SK-N-SH (cell line): Measurements from ENCODE around the gene CSRP3. TPM values are rescaled to one million over a fixed set of nuclear protein-coding genes. Genes with fewer than 3 reads are reported as not detected.

Experiments
- CTCF ChIA-PET: fragments of 300-600, 350-600 bp; formaldehyde crosslinking; extraction: SDS; loops from one replicate; lab custom pipeline; 2021; lab: Yijun Ruan, JAX
- POLR2A ChIA-PET: fragments of 350-600 bp; sonication (Branson Sonifier 250); formaldehyde crosslinking; extraction: SDS; loops from one replicate; lab custom pipeline; 2020; ENCODE audit warnings: antibody characterized with exemption, inconsistent platforms; lab: Yijun Ruan, JAX
- DNase-seq: peaks from one replicate; pipeline ENCODE4 v3.0.0; 2012
- H2AFZ ChIP-seq: fragments of 200-600 bp; sonication (generic); 2 replicates; pipeline ENCODE4 v1.8.1; 2016; ENCODE audit warnings: antibody characterized with exemption, mild to moderate bottlenecking, low read depth
- H3F3A ChIP-seq: fragments of 200-600 bp; sonication (generic); replicated peaks from 2 replicates; pipeline ENCODE3; 2016; ENCODE audit warnings: antibody characterized with exemption, mild to moderate bottlenecking; ENCODE audit not compliant: insufficient read depth
- H3K27ac ChIP-seq, 2 experiments: fragments of 200-500 bp in 1 of 2; fragments of 200-600 bp in 1 of 2; sonication (Bioruptor generic) in 1 of 2; sonication (generic), shearing (Covaris generic) in 1 of 2; 2 replicates each; pipeline versions ENCODE4 v1.5.1 to v1.6.1; 2014 to 2016; ENCODE audit warnings: low read depth in 2 of 2, inconsistent platforms in 1 of 2, low read length in 1 of 2, mild to moderate bottlenecking in 1 of 2, mixed read lengths in 1 of 2
- H3K27me3 ChIP-seq: fragments of 200-600 bp; sonication (generic), shearing (Covaris generic); 2 replicates; pipeline ENCODE4 v1.6.1; 2016; ENCODE audit warnings: mixed run types; ENCODE audit not compliant: insufficient read depth
- H3K36me3 ChIP-seq, 2 experiments: fragments of 200-500 bp in 1 of 2; fragments of 200-600 bp in 1 of 2; sonication (Bioruptor generic) in 1 of 2; sonication (generic) in 1 of 2; replicated peaks in 1 of 2; 2 replicates each; pipeline versions ENCODE3 to v1.5.1; 2014 to 2016; ENCODE audit warnings: low read length in 1 of 2, mild to moderate bottlenecking in 1 of 2; ENCODE audit not compliant: insufficient read depth in 2 of 2, control insufficient read depth in 1 of 2
- H3K4me1 ChIP-seq, 2 experiments: fragments of 200-500 bp in 1 of 2; fragments of 200-600 bp in 1 of 2; sonication (Bioruptor generic) in 1 of 2; sonication (generic), shearing (Covaris generic) in 1 of 2; 2 replicates each; pipeline versions ENCODE4 v1.5.1 to v1.6.1; 2014 to 2016; ENCODE audit warnings: low read depth in 1 of 2, low read length in 1 of 2, mixed run types in 1 of 2; ENCODE audit not compliant: insufficient read depth in 2 of 2, control insufficient read depth in 1 of 2
- H3K4me2 ChIP-seq: fragments of 200-600 bp; sonication (generic), shearing (Covaris generic); 2 replicates; pipeline ENCODE4 v1.6.1; 2017; ENCODE audit warnings: mixed run types
- H3K4me3 ChIP-seq, 2 experiments: fragments of 200-500 bp in 1 of 2; fragments of 200-600 bp in 1 of 2; sonication (Bioruptor generic) in 1 of 2; sonication (generic), shearing (Covaris generic) in 1 of 2; 2 replicates each; pipeline versions ENCODE4 v1.5.1 to v1.8.1; 2014 to 2016; ENCODE audit warnings: low read depth in 2 of 2, inconsistent platforms in 1 of 2, low read length in 1 of 2, mild to moderate bottlenecking in 1 of 2, mixed read lengths in 1 of 2, moderate library complexity in 1 of 2
- H3K79me2 ChIP-seq: fragments of 200-600 bp; sonication (generic); 2 replicates; pipeline ENCODE4 v1.8.1; 2017; ENCODE audit warnings: mild to moderate bottlenecking; ENCODE audit not compliant: insufficient read depth
- H3K9ac ChIP-seq: fragments of 200-600 bp; sonication (generic); 2 replicates; pipeline ENCODE4 v1.6.1; 2017; ENCODE audit warnings: mixed run types
- H3K9me2 ChIP-seq: fragments of 200-600 bp; sonication (generic); 2 replicates; pipeline ENCODE4 v1.6.1; 2017; ENCODE audit warnings: mixed run types
- H3K9me3 ChIP-seq: fragments of 200-600 bp; sonication (generic); 2 replicates; pipeline ENCODE4 v1.6.1; 2017; ENCODE audit warnings: mixed run types, mild to moderate bottlenecking, moderate library complexity
- H4K20me1 ChIP-seq: fragments of 200-600 bp; sonication (generic); 2 replicates; pipeline ENCODE4 v1.6.1; 2017; ENCODE audit warnings: mild to moderate bottlenecking, mixed run types; ENCODE audit not compliant: insufficient read depth
- EP300 ChIP-seq, 2 experiments: IDR thresholded peaks; 2 replicates each; pipeline versions ENCODE4 v1.4.0 to v1.6.1; 2012; ENCODE audit warnings: borderline replicate concordance in 1 of 2, low read depth in 1 of 2, low read length in 1 of 2
- EZH2phosphoT487 ChIP-seq: fragments of 200-600 bp; sonication (generic); IDR thresholded peaks from 2 replicates; pipeline ENCODE4 v1.6.1; 2017; ENCODE audit warnings: low read depth, mixed run types, mild to moderate bottlenecking, antibody characterized with exemption, moderate library complexity, borderline replicate concordance
- FOSL2 ChIP-seq: IDR thresholded peaks from 2 replicates; pipeline ENCODE4 v1.4.0; 2012; ENCODE audit warnings: low read depth, mild to moderate bottlenecking, moderate library complexity, borderline replicate concordance
- FOXM1 ChIP-seq: IDR thresholded peaks from 2 replicates; pipeline ENCODE4 v1.4.0; 2012; ENCODE audit warnings: low read depth, mild to moderate bottlenecking
- GATA2 ChIP-seq: sonication (generic); formaldehyde crosslinking; IDR thresholded peaks from 2 replicates; pipeline ENCODE4 v1.5.0; 2020; ENCODE audit warnings: mild to moderate bottlenecking, missing genetic modification reagents
- JUND ChIP-seq: IDR thresholded peaks from 2 replicates; pipeline ENCODE4 v1.4.0; 2012
- NFIC ChIP-seq: IDR thresholded peaks from 2 replicates; pipeline ENCODE4 v1.4.0; 2012; ENCODE audit warnings: borderline replicate concordance
- NRF1 ChIP-seq: IDR thresholded peaks from 2 replicates; pipeline ENCODE4 v1.6.1; 2012; ENCODE audit warnings: low read depth, mild to moderate bottlenecking, low read length
- POLR2AphosphoS5 ChIP-seq: IDR thresholded peaks from 2 replicates; pipeline ENCODE4 v1.6.1; 2012; ENCODE audit warnings: low read depth, low read length
- RFX5 ChIP-seq: IDR thresholded peaks from 2 replicates; pipeline ENCODE4 v1.6.1; 2012; ENCODE audit warnings: mild to moderate bottlenecking, improper control_type of control experiment, low read length
- TAF1 ChIP-seq: IDR thresholded peaks from 2 replicates; pipeline ENCODE4 v1.6.1; 2012; ENCODE audit warnings: low read depth, mild to moderate bottlenecking, low read length, moderate library complexity, borderline replicate concordance
- TCF12 ChIP-seq: IDR thresholded peaks from 2 replicates; pipeline ENCODE4 v1.4.0; 2012
- TEAD4 ChIP-seq: IDR thresholded peaks from 2 replicates; pipeline ENCODE4 v1.4.0; 2012; ENCODE audit warnings: mild to moderate bottlenecking, borderline replicate concordance; ENCODE audit not compliant: insufficient read depth
- YY1 ChIP-seq: IDR thresholded peaks from 2 replicates; pipeline ENCODE4 v1.4.0; 2012; ENCODE audit warnings: low read depth, mild to moderate bottlenecking
- WGBS: methylation state at CpG from one replicate; pipeline ENCODE4 v1.1.6; 2017; ENCODE audit warnings: low lambda C conversion rate; 5-methylcytosine and 5-hydroxymethylcytosine counted together
- polyA plus RNA-seq, 3 experiments: library from polyadenylated mRNA; depleted of rRNA; stranded (reverse); fragments of >200 nt; gene quantifications; 2 replicates each; pipeline ENCODE4 v1.2.3, GENCODE V29; 2012
- TF ChIP-seq, protein P1 (sequence below): IDR thresholded peaks from 2 replicates; pipeline ENCODE4; 2012
- TF ChIP-seq, protein P2 (sequence below): fragments of 150-350 bp; IDR thresholded peaks from 2 replicates; pipeline ENCODE4 v1.6.1; 2016; ENCODE audit warnings: mild to moderate bottlenecking, low read depth, low read length
- TF ChIP-seq, protein P3 (sequence below): fragments of 150-350 bp; IDR thresholded peaks from 2 replicates; pipeline ENCODE4 v1.6.1; 2017; ENCODE audit warnings: antibody characterized with exemption, low read length, low read depth, borderline replicate concordance
- TF ChIP-seq, protein P4 (sequence below): IDR thresholded peaks from 2 replicates; pipeline ENCODE4 v1.4.0; 2012; ENCODE audit warnings: low read depth

CSRP3 gene
- polyA plus RNA-seq, 1 of the 3 experiments (the other 2 are of a cell fraction) = not detected

DNA sequence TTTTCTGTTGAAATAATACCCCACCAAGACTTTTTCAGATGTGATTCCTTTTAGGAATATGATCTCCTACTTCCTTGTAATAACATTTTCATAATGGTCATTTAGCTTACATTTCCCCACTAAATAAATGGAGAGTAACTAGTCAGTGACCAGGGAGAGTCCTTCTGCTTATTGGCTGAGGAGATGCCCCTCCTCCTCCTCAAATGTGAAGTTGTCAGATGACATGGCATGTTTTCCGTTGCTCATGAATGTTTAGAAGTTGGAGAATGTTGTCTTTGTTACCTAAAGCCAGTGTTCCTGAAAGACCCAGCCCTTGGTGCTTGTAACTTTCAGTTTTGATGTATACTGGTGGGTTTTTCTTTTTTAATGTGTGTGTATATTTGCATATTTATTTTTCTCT lies 38.2 kb downstream of the CSRP3 start:
- WGBS = 92% methylated on average over 1 of the region's 1 CpG
- peaks cover 25 to 58% of the 10 kb centered on the region in 2 experiments for H3K36me3 ChIP-seq
- no peak overlapping the region for H2AFZ ChIP-seq
- no peaks in the 10 kb centered on the region for H4K20me1 ChIP-seq
- H3K9ac ChIP-seq = no peak overlapping the region
- H3K4me3 ChIP-seq = no peak overlapping the region
- no peak overlapping the region for H3K4me2 ChIP-seq
- H3K27ac ChIP-seq = peak overlapping the region in 1 of 2 experiments; percentile 75; a peak in 1 of 4 replicates
- no peaks in the 10 kb centered on the region for H3K79me2 ChIP-seq
- H3F3A ChIP-seq = no peaks in the 10 kb centered on the region
- H3K9me2 ChIP-seq = no peaks in the 10 kb centered on the region
- H3K9me3 ChIP-seq = no peaks in the 10 kb centered on the region
- H3K4me1 ChIP-seq = peaks cover 0 to 14% of the 10 kb centered on the region in 2 experiments; a peak in 2 of 4 replicates
- TF ChIP-seq POLR2AphosphoS5 = no peak
- no peak for TF ChIP-seq TAF1
- TF ChIP-seq, protein P1, sequence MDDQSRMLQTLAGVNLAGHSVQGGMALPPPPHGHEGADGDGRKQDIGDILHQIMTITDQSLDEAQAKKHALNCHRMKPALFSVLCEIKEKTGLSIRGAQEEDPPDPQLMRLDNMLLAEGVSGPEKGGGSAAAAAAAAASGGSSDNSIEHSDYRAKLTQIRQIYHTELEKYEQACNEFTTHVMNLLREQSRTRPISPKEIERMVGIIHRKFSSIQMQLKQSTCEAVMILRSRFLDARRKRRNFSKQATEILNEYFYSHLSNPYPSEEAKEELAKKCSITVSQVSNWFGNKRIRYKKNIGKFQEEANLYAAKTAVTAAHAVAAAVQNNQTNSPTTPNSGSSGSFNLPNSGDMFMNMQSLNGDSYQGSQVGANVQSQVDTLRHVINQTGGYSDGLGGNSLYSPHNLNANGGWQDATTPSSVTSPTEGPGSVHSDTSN = no peak
- TF ChIP-seq, protein P2, sequence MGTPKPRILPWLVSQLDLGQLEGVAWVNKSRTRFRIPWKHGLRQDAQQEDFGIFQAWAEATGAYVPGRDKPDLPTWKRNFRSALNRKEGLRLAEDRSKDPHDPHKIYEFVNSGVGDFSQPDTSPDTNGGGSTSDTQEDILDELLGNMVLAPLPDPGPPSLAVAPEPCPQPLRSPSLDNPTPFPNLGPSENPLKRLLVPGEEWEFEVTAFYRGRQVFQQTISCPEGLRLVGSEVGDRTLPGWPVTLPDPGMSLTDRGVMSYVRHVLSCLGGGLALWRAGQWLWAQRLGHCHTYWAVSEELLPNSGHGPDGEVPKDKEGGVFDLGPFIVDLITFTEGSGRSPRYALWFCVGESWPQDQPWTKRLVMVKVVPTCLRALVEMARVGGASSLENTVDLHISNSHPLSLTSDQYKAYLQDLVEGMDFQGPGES = no peak
- TF ChIP-seq, protein P3, sequence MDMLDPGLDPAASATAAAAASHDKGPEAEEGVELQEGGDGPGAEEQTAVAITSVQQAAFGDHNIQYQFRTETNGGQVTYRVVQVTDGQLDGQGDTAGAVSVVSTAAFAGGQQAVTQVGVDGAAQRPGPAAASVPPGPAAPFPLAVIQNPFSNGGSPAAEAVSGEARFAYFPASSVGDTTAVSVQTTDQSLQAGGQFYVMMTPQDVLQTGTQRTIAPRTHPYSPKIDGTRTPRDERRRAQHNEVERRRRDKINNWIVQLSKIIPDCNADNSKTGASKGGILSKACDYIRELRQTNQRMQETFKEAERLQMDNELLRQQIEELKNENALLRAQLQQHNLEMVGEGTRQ = no peak
- no peak for TF ChIP-seq TEAD4
- TF ChIP-seq NFIC = no peak
- no peak for TF ChIP-seq JUND
- TF ChIP-seq, protein P4, sequence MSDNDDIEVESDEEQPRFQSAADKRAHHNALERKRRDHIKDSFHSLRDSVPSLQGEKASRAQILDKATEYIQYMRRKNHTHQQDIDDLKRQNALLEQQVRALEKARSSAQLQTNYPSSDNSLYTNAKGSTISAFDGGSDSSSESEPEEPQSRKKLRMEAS = no peak
- TF ChIP-seq YY1 = no peak
- no peak for TF ChIP-seq FOXM1
- TF ChIP-seq TCF12 = no peak
- no peak for TF ChIP-seq RFX5
- TF ChIP-seq NRF1 = no peak
- TF ChIP-seq EZH2phosphoT487 = no peak
- TF ChIP-seq EP300 (IDR thresholded peaks at IDR 0.05; ENCODE audit: borderline replicate concordance in 1 of 2, low read depth in 1 of 2, low read length in 1 of 2) = no peak
- TF ChIP-seq GATA2 (CRISPR knock-in tag) = no peak
- no peak for TF ChIP-seq FOSL2
- ChIA-PET CTCF (interaction anchor here (0.9 kb wide), 1 partner anchor 9 kb away, joined by 3 read pairs; no protein-coding TSS in a partner anchor), POLR2A (no interaction called here)
- DNase-seq = no peak
- no peaks in the 10 kb centered on the region for H3K27me3 ChIP-seq
